ENCODE results near the gene SORCS2.

Gene SORCS2

GRCh38 chr4:7705593-7705992, 513.3 kb downstream of the SORCS2 start:
- no peak for DNase-seq (ENCODE audit: low read depth)
- no peak for TF ChIP-seq POLR2A (IDR thresholded peaks at IDR 0.05; ENCODE audit: extremely low read depth, insufficient read length)
- TF ChIP-seq MAX (IDR thresholded peaks at IDR 0.05; ENCODE audit: low read depth, low read length), result no peak
- TF ChIP-seq MYC (IDR thresholded peaks at IDR 0.05; ENCODE audit: low read depth, low read length), result no peak
- TF ChIP-seq CTCF (IDR thresholded peaks at IDR 0.05; ENCODE audit: low read depth, low read length), result no peak
- H3K4me3 ChIP-seq (ENCODE audit: low read depth, low read length), result no peak overlapping the region

GRCh38 chr4:7708238-7708637, 515.9 kb downstream of the SORCS2 start:
- no peak overlapping the region for H3K4me3 ChIP-seq (ENCODE audit: low read depth, low read length)
- no peak for DNase-seq (ENCODE audit: low read depth)
- TF ChIP-seq MAX (IDR thresholded peaks at IDR 0.05; ENCODE audit: low read depth, low read length), result no peak
- no peak for TF ChIP-seq CTCF (IDR thresholded peaks at IDR 0.05; ENCODE audit: low read depth, low read length)
- TF ChIP-seq MYC (IDR thresholded peaks at IDR 0.05; ENCODE audit: low read depth, low read length), result no peak
- no peak for TF ChIP-seq POLR2A (IDR thresholded peaks at IDR 0.05; ENCODE audit: extremely low read depth, insufficient read length)

- DNase-seq (ENCODE audit: low read depth), result no peak
- H3K4me3 ChIP-seq (ENCODE audit: low read depth, low read length), result no peak overlapping the region
- TF ChIP-seq CTCF (IDR thresholded peaks at IDR 0.05; ENCODE audit: low read depth, low read length) (no peak), MYC (IDR thresholded peaks at IDR 0.05; ENCODE audit: low read depth, low read length) (no peak), POLR2A (IDR thresholded peaks at IDR 0.05; ENCODE audit: extremely low read depth, insufficient read length) (no peak), MAX (IDR thresholded peaks at IDR 0.05; ENCODE audit: low read depth, low read length) (no peak)
Observed at GRCh38 chr4:7708981-7709380, 516.6 kb downstream of the SORCS2 start.

- no peak for TF ChIP-seq MAX (IDR thresholded peaks at IDR 0.05; ENCODE audit: low read depth, low read length)
- TF ChIP-seq CTCF (IDR thresholded peaks at IDR 0.05; ENCODE audit: low read depth, low read length), result no peak
- TF ChIP-seq MYC (IDR thresholded peaks at IDR 0.05; ENCODE audit: low read depth, low read length), result no peak
- TF ChIP-seq POLR2A (IDR thresholded peaks at IDR 0.05; ENCODE audit: extremely low read depth, insufficient read length), result no peak
- H3K4me3 ChIP-seq (ENCODE audit: low read depth, low read length), result no peak overlapping the region
- DNase-seq (ENCODE audit: low read depth), result no peak
Observed at GRCh38 chr4:7709431-7709830, 517.1 kb downstream of the SORCS2 start.

- no peak for DNase-seq (ENCODE audit: low read depth)
- TF ChIP-seq CTCF (IDR thresholded peaks at IDR 0.05; ENCODE audit: low read depth, low read length) (no peak), MYC (IDR thresholded peaks at IDR 0.05; ENCODE audit: low read depth, low read length) (no peak), MAX (IDR thresholded peaks at IDR 0.05; ENCODE audit: low read depth, low read length) (no peak), POLR2A (IDR thresholded peaks at IDR 0.05; ENCODE audit: extremely low read depth, insufficient read length) (no peak)
- no peak overlapping the region for H3K4me3 ChIP-seq (ENCODE audit: low read depth, low read length)
Observed at GRCh38 chr4:7710126-7710525, 517.8 kb downstream of the SORCS2 start.
